Breast epithelium (tissue), 4 donors: ENCODE results near the gene USP34. TPM values are rescaled to one million over a fixed set of nuclear protein-coding genes. Genes with fewer than 3 reads are reported as not detected.

ENCODE experiments used
- DNase-seq, 2 donors: peaks; one replicate each; pipeline ENCODE4 v3.0.0-alpha.2; 2019; ENCODE audit warnings: low spot score in 2 of 2
- H3K27ac ChIP-seq, 2 donors: fragments of 200-600 bp; sonication (generic) in 1 of 2; one replicate each; pipeline ENCODE4 v1.5.1; 2016 to 2019; ENCODE audit warnings: mild to moderate bottlenecking in 1 of 2
- H3K27me3 ChIP-seq, 2 donors: fragments of 200-600 bp; sonication (generic) in 1 of 2; one replicate each; pipeline versions ENCODE4 v1.5.1 to v1.6.0; 2017 to 2019; ENCODE audit warnings: control low read depth in 1 of 2, mild to moderate bottlenecking in 1 of 2
- H3K36me3 ChIP-seq: fragments of 200-600 bp; one replicate; pipeline ENCODE4 v1.5.1; 2019
- H3K4me1 ChIP-seq, 2 donors: fragments of 200-600 bp; sonication (generic); one replicate each; pipeline ENCODE4 v1.5.1; 2016 to 2019; ENCODE audit warnings: control low read depth in 1 of 2
- H3K4me3 ChIP-seq, 3 donors: fragments of 200-600 bp; sonication (generic); 1 replicate in 2 of 3; 2 replicates in 1 of 3; pipeline ENCODE4 v1.5.1; 2016 to 2019; ENCODE audit warnings: mild to moderate bottlenecking in 3 of 3, moderate library complexity in 2 of 3
- H3K9me3 ChIP-seq, 2 donors: fragments of 200-600 bp; sonication (generic) in 1 of 2; one replicate each; pipeline ENCODE4 v1.5.1; 2016 to 2019; ENCODE audit warnings: control low read depth in 1 of 2
- CTCF ChIP-seq, 3 donors: fragments of 450-650 bp; IDR thresholded peaks; one replicate each; pipeline ENCODE4 v1.5.1; 2016 to 2017; ENCODE audit warnings: antibody characterized with exemption in 3 of 3, mild to moderate bottlenecking in 3 of 3, moderate library complexity in 3 of 3
- POLR2A ChIP-seq: fragments of 450-650 bp; IDR thresholded peaks from one replicate; pipeline ENCODE4 v1.6.1; 2016; ENCODE audit warnings: antibody characterized with exemption, mild to moderate bottlenecking, moderate library complexity
- POLR2AphosphoS5 ChIP-seq, 3 donors: sonication (generic); formaldehyde crosslinking; IDR thresholded peaks; one replicate each; pipeline ENCODE4 v1.6.1; 2017; ENCODE audit warnings: antibody characterized with exemption in 3 of 3
- intact Hi-C: fragments of 100-400 bp; cut with DNase I; formaldehyde crosslinking; loops from one replicate; pipeline ENCODE4 v1.15.1; 2023; ENCODE audit warnings: low total_unique reads
- total RNA-seq, 3 donors: library from RNA; depleted of rRNA; stranded (reverse); fragments of >200 nt; gene quantifications; one replicate each; pipeline ENCODE4 v1.1.0, GENCODE V29; 2016

USP34 gene
- total RNA-seq, 3 donors from 2014 or later = 148 to 260 (median 189) TPM

- TF ChIP-seq POLR2A (no peak), CTCF (IDR thresholded peaks at IDR 0.05) (no peak), POLR2AphosphoS5 (IDR thresholded peaks at IDR 0.05) (no peak)
- Histone ChIP-seq H3K27me3 (no peaks in the 10 kb centered on the region), H3K36me3 (no peaks in the 10 kb centered on the region), H3K4me3 (no peak overlapping the region), H3K4me1 (no peaks in the 10 kb centered on the region), H3K9me3 (no peaks in the 10 kb centered on the region), H3K27ac (no peak overlapping the region)
- DNase-seq = no peak
- intact Hi-C loops = no loop called here
These were observed 91.4 kb downstream of the USP34 start for GRCh38 chr2:61379521-61379920.

GRCh38 chr2:61378281-61378680 lies 92.6 kb downstream of the USP34 start:
- DNase-seq = no peak
- H3K27ac ChIP-seq = no peak overlapping the region
- no peaks in the 10 kb centered on the region for H3K36me3 ChIP-seq
- no peaks in the 10 kb centered on the region for H3K4me1 ChIP-seq
- no peaks in the 10 kb centered on the region for H3K9me3 ChIP-seq
- no peaks in the 10 kb centered on the region for H3K27me3 ChIP-seq
- H3K4me3 ChIP-seq = no peak overlapping the region
- TF ChIP-seq CTCF (IDR thresholded peaks at IDR 0.05) (no peak), POLR2A (no peak), POLR2AphosphoS5 (IDR thresholded peaks at IDR 0.05) (no peak)
- intact Hi-C loops = no loop called here

- Histone ChIP-seq H3K27ac (no peak overlapping the region), H3K9me3 (no peaks in the 10 kb centered on the region), H3K36me3 (no peaks in the 10 kb centered on the region), H3K4me1 (no peaks in the 10 kb centered on the region), H3K27me3 (no peaks in the 10 kb centered on the region), H3K4me3 (no peak overlapping the region)
- TF ChIP-seq POLR2A (no peak), CTCF (IDR thresholded peaks at IDR 0.05) (no peak), POLR2AphosphoS5 (IDR thresholded peaks at IDR 0.05) (no peak)
- DNase-seq = no peak
- intact Hi-C loops = no loop called here
These were observed 93.8 kb downstream of the USP34 start for GRCh38 chr2:61377046-61377445.

- Histone ChIP-seq H3K4me1 (no peaks in the 10 kb centered on the region), H3K4me3 (no peak overlapping the region), H3K36me3 (no peaks in the 10 kb centered on the region), H3K27me3 (no peaks in the 10 kb centered on the region), H3K9me3 (no peaks in the 10 kb centered on the region), H3K27ac (no peak overlapping the region)
- intact Hi-C loops = no loop called here
- no peak for TF ChIP-seq POLR2A
- TF ChIP-seq POLR2AphosphoS5 (IDR thresholded peaks at IDR 0.05) = no peak
- TF ChIP-seq CTCF (IDR thresholded peaks at IDR 0.05) = no peak
- DNase-seq = no peak
These were observed 94.7 kb downstream of the USP34 start for GRCh38 chr2:61376211-61376610.

GRCh38 chr2:61371027-61371426 lies 99.9 kb downstream of the USP34 start:
- DNase-seq = no peak
- Histone ChIP-seq H3K4me1 (no peaks in the 10 kb centered on the region), H3K4me3 (no peak overlapping the region), H3K27ac (no peak overlapping the region), H3K9me3 (no peaks in the 10 kb centered on the region), H3K36me3 (no peaks in the 10 kb centered on the region), H3K27me3 (no peaks in the 10 kb centered on the region)
- no peak for TF ChIP-seq POLR2A
- no peak for TF ChIP-seq CTCF (IDR thresholded peaks at IDR 0.05)
- TF ChIP-seq POLR2AphosphoS5 (IDR thresholded peaks at IDR 0.05) = no peak
- intact Hi-C loops = no loop called here
